HT1080 (cell line): ENCODE results near the gene LRP1B. TPM values are rescaled to one million over a fixed set of nuclear protein-coding genes. Genes with fewer than 3 reads are reported as not detected.
"Not testable (repeated sequence)": the region's sequence is repeated elsewhere in the genome, so short reads cannot be mapped to it uniquely, and the experiment has no call there.

Experiments used
- DNase-seq: peaks from one replicate; pipeline ENCODE4 v3.0.0-alpha.2; 2015; ENCODE audit warnings: low read depth
- total RNA-seq: library from RNA; depleted of rRNA; stranded (reverse); fragments of >200 nt; shearing (Covaris generic); gene quantifications from 2 replicates; pipeline ENCODE4 v1.2.3, GENCODE V29; 2014

The LRP1B gene
- total RNA-seq, 1 experiment from 2014 or later, result 0.05 TPM

- DNase-seq, result no peak
Observed at GRCh38 chr2:142104134-142104758, 26.6 kb downstream of the LRP1B start.

- DNase-seq, result peak; percentile 41
Observed at GRCh38 chr2:142100970-142101369, 29.8 kb downstream of the LRP1B start.

GRCh38 chr2:142100139-142100873 lies 30.5 kb downstream of the LRP1B start:
- DNase-seq, result no peak

GRCh38 chr2:142097711-142098110 lies 33.1 kb downstream of the LRP1B start:
- no peak for DNase-seq

GRCh38 chr2:142095647-142096046 lies 35.2 kb downstream of the LRP1B start:
- no peak for DNase-seq

GRCh38 chr2:142094233-142094632 lies 36.6 kb downstream of the LRP1B start:
- DNase-seq, result no peak

- no peak for DNase-seq
Observed at GRCh38 chr2:142088058-142088568, 42.7 kb downstream of the LRP1B start.

GRCh38 chr2:142087585-142087984 lies 43.2 kb downstream of the LRP1B start:
- DNase-seq, result not testable (repeated sequence)

- DNase-seq, result peak; percentile 25
Observed at GRCh38 chr2:142082368-142082767, 48.4 kb downstream of the LRP1B start.

- DNase-seq, result no peak
Observed at GRCh38 chr2:142076317-142076716, 54.5 kb downstream of the LRP1B start.

GRCh38 chr2:142075826-142076225 lies 55.0 kb downstream of the LRP1B start:
- DNase-seq, result no peak

GRCh38 chr2:142069251-142069888 lies 61.4 kb downstream of the LRP1B start:
- DNase-seq, result no peak

GRCh38 chr2:142065700-142066099 lies 65.1 kb downstream of the LRP1B start:
- peak; percentile 27 for DNase-seq

- no peak for DNase-seq
Observed at GRCh38 chr2:142065156-142065555, 65.7 kb downstream of the LRP1B start.

GRCh38 chr2:142061733-142062132 lies 69.1 kb downstream of the LRP1B start:
- no peak for DNase-seq

- no peak for DNase-seq
Observed at GRCh38 chr2:142058149-142058548, 72.7 kb downstream of the LRP1B start.

- no peak for DNase-seq
Observed at GRCh38 chr2:142056784-142057183, 74.0 kb downstream of the LRP1B start.

GRCh38 chr2:142052220-142052863 lies 78.5 kb downstream of the LRP1B start:
- DNase-seq, result no peak

GRCh38 chr2:142048581-142048980 lies 82.2 kb downstream of the LRP1B start:
- no peak for DNase-seq

- DNase-seq, result no peak
Observed at GRCh38 chr2:142045641-142046040, 85.2 kb downstream of the LRP1B start.

GRCh38 chr2:142044197-142044596 lies 86.6 kb downstream of the LRP1B start:
- DNase-seq, result no peak
